Measurements from ENCODE around the gene TSSC4. TPM values are rescaled to one million over a fixed set of nuclear protein-coding genes. Genes with fewer than 3 reads are reported as not detected.

The TSSC4 gene
- total RNA-seq, 1 experiment from 2014 or later = 60.9 TPM

DNA sequence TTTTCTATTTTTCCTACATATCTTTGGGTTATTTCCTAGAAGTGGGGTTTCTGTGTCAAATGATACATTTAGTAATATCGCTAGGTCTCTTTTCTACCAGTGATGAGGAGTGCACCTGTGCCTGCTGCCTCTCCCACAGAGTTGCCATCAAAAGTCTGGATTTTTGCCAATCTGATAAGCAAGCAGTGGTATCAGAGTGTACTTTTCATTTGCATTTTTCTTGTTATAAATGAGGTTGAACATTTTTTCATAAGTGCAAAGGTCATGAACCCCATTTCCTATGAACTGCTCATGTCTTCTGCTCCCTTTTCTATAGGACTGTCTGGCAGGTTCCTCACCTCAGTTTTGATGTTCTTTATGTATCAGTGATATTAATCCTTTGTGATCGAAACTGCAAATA lies 42.0 kb downstream of the TSSC4 start:
- no peaks in the 10 kb centered on the region for H3K4me1 ChIP-seq
- ChIA-PET POLR2A (no interaction called here), CTCF (no interaction called here)
- no peak for DNase-seq
- no peak overlapping the region for H3K4me3 Mint-ChIP-seq (ENCODE audit: unreplicated experiment)
- no peak overlapping the region for H3K4me3 ChIP-seq (ENCODE audit: low read depth, low read length)
- no TSS peak for BruUV-seq (replicated peaks)
- no peaks in the 10 kb centered on the region for H3K36me3 Mint-ChIP-seq (ENCODE audit: insufficient read depth, unreplicated experiment)
- TF ChIP-seq, protein P1, sequence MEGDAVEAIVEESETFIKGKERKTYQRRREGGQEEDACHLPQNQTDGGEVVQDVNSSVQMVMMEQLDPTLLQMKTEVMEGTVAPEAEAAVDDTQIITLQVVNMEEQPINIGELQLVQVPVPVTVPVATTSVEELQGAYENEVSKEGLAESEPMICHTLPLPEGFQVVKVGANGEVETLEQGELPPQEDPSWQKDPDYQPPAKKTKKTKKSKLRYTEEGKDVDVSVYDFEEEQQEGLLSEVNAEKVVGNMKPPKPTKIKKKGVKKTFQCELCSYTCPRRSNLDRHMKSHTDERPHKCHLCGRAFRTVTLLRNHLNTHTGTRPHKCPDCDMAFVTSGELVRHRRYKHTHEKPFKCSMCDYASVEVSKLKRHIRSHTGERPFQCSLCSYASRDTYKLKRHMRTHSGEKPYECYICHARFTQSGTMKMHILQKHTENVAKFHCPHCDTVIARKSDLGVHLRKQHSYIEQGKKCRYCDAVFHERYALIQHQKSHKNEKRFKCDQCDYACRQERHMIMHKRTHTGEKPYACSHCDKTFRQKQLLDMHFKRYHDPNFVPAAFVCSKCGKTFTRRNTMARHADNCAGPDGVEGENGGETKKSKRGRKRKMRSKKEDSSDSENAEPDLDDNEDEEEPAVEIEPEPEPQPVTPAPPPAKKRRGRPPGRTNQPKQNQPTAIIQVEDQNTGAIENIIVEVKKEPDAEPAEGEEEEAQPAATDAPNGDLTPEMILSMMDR (IDR thresholded peaks at IDR 0.05; ENCODE audit: insufficient read depth in 1 of 2, low read depth in 1 of 2, low read length in 1 of 2, severe bottlenecking in 1 of 2, unreplicated experiment in 1 of 2) = no peak
- H3K27me3 ChIP-seq (replicated peaks; ENCODE audit: control insufficient read depth, insufficient read depth, low read length) = peaks cover 3% of the 10 kb centered on the region; the same call in 1 of the 2 replicates
- peaks cover 19% of the 10 kb centered on the region for H3K27me3 Mint-ChIP-seq (ENCODE audit: insufficient read depth, unreplicated experiment)
- no peaks in the 10 kb centered on the region for H3K4me1 Mint-ChIP-seq (ENCODE audit: low read depth, unreplicated experiment)
- H3K36me3 ChIP-seq (ENCODE audit: control insufficient read depth, insufficient read depth, low read length) = no peaks in the 10 kb centered on the region
- intact Hi-C loops (cut with micrococcal nuclease; ENCODE audit: unreplicated experiment) = no loop called here
- no peaks in the 10 kb centered on the region for H3K9me3 Mint-ChIP-seq (ENCODE audit: unreplicated experiment)
- no peaks in the 10 kb centered on the region for H3K9me3 ChIP-seq
- H3K27ac Mint-ChIP-seq (ENCODE audit: unreplicated experiment) = no peak overlapping the region

DNA sequence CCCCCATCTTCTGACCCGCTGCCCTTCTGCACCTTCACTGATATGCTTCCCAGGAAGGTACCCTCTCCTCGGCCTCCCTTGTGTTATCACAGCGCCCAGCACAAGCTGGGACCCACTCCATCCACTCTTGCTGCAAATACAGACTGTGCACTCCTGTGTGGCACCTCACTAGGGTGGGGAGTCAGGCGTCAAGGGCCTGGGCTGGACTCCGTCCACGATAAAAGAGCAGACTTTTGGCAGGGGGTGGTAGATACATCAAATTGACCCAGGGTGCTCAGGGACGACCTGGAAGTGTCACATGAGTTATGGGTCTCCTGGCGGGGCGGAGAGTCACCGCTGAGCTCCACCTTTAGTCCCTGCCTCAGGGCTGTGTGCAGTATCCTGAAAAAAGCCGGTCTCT lies 42.9 kb downstream of the TSSC4 start:
- no peaks in the 10 kb centered on the region for H3K4me1 Mint-ChIP-seq (ENCODE audit: low read depth, unreplicated experiment)
- H3K4me1 ChIP-seq = no peaks in the 10 kb centered on the region
- no peaks in the 10 kb centered on the region for H3K36me3 ChIP-seq (ENCODE audit: control insufficient read depth, insufficient read depth, low read length)
- H3K27ac Mint-ChIP-seq (ENCODE audit: unreplicated experiment) = no peak overlapping the region
- H3K36me3 Mint-ChIP-seq (ENCODE audit: insufficient read depth, unreplicated experiment) = no peaks in the 10 kb centered on the region
- TF ChIP-seq, protein P1 (IDR thresholded peaks at IDR 0.05; ENCODE audit: insufficient read depth in 1 of 2, low read depth in 1 of 2, low read length in 1 of 2, severe bottlenecking in 1 of 2, unreplicated experiment in 1 of 2) = no peak
- no peak for DNase-seq
- no peaks in the 10 kb centered on the region for H3K9me3 ChIP-seq
- H3K27me3 ChIP-seq (replicated peaks; ENCODE audit: control insufficient read depth, insufficient read depth, low read length) = peaks cover 6% of the 10 kb centered on the region
- no peak overlapping the region for H3K4me3 ChIP-seq (ENCODE audit: low read depth, low read length)
- H3K4me3 Mint-ChIP-seq (ENCODE audit: unreplicated experiment) = peak overlapping the region; percentile 32
- POLR2A ChIA-PET = no interaction called here
- H3K27me3 Mint-ChIP-seq (ENCODE audit: insufficient read depth, unreplicated experiment) = peaks cover 19% of the 10 kb centered on the region
- no peaks in the 10 kb centered on the region for H3K9me3 Mint-ChIP-seq (ENCODE audit: unreplicated experiment)
- no TSS peak for BruUV-seq (replicated peaks)
- intact Hi-C loops (cut with micrococcal nuclease; ENCODE audit: unreplicated experiment) = no loop called here
- CTCF ChIA-PET = no interaction called here

DNA sequence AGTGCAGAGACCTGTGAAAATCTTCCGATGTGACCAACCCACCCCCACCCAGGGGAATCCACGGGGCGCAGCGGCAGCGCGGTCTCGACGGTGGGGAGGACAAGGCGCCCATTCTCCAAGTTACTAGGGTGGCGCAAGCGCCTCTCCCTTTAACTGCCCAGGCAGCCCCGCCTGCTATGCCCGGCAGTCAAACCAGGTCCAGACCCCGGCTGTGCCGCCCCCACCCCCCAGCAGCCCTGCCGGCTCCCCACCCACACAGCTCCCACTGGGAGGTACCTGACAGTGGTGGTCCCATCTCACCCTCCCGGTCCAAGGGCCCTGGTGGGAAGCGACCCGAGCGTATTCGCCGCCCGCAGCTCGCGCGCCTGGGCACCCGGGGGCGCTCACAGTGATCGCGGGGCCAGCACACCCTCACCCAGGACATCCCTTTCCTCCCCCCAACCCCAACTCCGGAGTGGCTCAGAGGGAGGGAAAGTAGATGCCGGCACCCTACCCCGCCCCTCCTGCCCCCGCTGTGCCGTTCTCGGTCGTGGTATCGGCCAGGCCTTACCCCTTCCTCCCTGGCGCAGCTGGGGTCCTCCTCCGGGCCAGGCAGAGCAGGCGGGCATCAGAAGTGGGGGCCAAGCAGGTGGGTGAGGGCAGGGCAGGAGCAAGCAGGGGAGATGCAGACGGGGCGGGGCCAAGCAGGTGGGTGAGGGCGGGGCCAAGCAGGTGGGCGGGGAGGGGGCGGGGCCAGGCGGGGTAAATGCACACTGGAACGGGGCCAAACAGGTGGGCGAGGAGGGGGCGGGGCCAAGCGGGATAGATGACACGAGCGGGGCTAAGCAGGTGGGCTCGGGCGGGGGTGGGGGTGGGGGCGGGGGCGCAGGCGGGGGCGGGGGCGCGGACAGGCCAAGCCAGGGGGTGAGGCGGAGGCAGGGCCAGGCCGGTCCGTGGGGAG lies 43.6 kb downstream of the TSSC4 start, which contains the start of gene TRPM5:
TSS of gene TRPM5 (minus strand) at position 634 of the 940 bp plus-strand sequence. CDS start 21,478 bp downstream, outside the sequence.
- H3K27me3 Mint-ChIP-seq (ENCODE audit: insufficient read depth, unreplicated experiment) = peaks cover 13% of the 10 kb centered on the region
- TF ChIP-seq, protein P1 (IDR thresholded peaks at IDR 0.05; ENCODE audit: insufficient read depth in 1 of 2, low read depth in 1 of 2, low read length in 1 of 2, severe bottlenecking in 1 of 2, unreplicated experiment in 1 of 2) = no peak
- no peaks in the 10 kb centered on the region for H3K9me3 ChIP-seq
- DNase-seq = no peak
- intact Hi-C loops (cut with micrococcal nuclease; ENCODE audit: unreplicated experiment) = no loop called here
- H3K27me3 ChIP-seq (replicated peaks; ENCODE audit: control insufficient read depth, insufficient read depth, low read length) = peaks cover 6% of the 10 kb centered on the region
- no peaks in the 10 kb centered on the region for H3K36me3 Mint-ChIP-seq (ENCODE audit: insufficient read depth, unreplicated experiment)
- CTCF ChIA-PET = no interaction called here
- H3K4me3 Mint-ChIP-seq (ENCODE audit: unreplicated experiment) = peak within 1 kb of the TSS; percentile 70
- H3K27ac Mint-ChIP-seq (ENCODE audit: unreplicated experiment) = no peak within 1 kb of the TSS
- H3K36me3 ChIP-seq (ENCODE audit: control insufficient read depth, insufficient read depth, low read length) = no peaks in the 10 kb centered on the region
- H3K4me3 ChIP-seq (ENCODE audit: low read depth, low read length) = peak within 1 kb of the TSS; percentile 39
- no peaks in the 10 kb centered on the region for H3K4me1 ChIP-seq
- no TSS peak for BruUV-seq (replicated peaks)
- no peaks in the 10 kb centered on the region for H3K9me3 Mint-ChIP-seq (ENCODE audit: unreplicated experiment)
- H3K4me1 Mint-ChIP-seq (ENCODE audit: low read depth, unreplicated experiment) = no peaks in the 10 kb centered on the region
- POLR2A ChIA-PET = no interaction called here
